ENCODE data around the gene EDAR. TPM values are rescaled to one million over a fixed set of nuclear protein-coding genes. Genes with fewer than 3 reads are reported as not detected.

Gene EDAR
- total and polyA plus RNA-seq, 4 donors: 0.44 to 0.77 (median 0.68) TPM

DNA sequence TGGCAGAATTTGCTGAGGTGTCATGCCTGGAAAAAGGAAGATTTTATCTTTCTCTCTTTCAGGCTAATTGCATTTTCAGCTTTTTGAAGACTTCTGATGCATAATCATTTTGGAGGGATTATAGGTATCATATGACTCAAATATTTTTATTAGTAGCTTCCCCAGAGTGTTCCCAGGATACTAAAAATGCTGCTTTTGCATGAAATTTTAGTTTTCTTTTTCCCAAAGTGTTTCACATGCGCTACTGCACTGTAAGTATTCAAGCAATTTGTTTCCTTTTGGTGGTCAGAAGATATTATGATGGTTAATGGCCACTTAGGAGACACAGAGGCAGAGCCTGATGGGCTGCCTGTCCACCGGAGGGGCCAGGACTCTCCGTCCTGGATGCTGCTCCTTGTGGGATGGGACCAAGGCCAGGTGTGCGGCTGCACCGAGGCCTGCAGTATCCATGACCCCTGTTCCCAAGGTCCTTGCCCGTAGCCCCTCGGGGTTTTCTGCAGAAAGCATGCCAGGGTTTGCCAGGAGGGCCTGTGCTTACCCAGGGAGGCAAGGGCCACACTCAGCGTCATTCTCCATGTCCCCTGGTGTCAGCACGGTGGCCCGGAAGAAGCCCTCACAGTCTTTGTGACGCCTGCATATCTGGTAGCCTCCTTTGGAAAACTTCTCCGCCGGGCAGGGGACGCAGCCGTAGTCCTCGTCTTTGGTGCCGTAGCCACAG lies 60.2 kb downstream of the EDAR start:
- Histone ChIP-seq H3K4me1 (ENCODE audit: control insufficient read depth, insufficient read depth, low read length) (peaks cover 38% of the 10 kb centered on the region), H3K9me3 (ENCODE audit: control insufficient read depth, insufficient read depth, low read length) (no peaks in the 10 kb centered on the region), H3K36me3 (ENCODE audit: control insufficient read depth, insufficient read depth, low read length) (no peaks in the 10 kb centered on the region), H3K4me3 (ENCODE audit: low read depth, low read length) (no peak overlapping the region), H3K27ac (ENCODE audit: low read depth, low read length) (no peak overlapping the region), H3K27me3 (ENCODE audit: control insufficient read depth, insufficient read depth, low read length) (no peaks in the 10 kb centered on the region)
- 90% methylated on average over 16 of the region's 17 CpGs for WGBS (ENCODE audit: insufficient coverage)
- no peak for DNase-seq (ENCODE audit: low read depth in 4 of 6, low spot score in 6 of 6)

DNA sequence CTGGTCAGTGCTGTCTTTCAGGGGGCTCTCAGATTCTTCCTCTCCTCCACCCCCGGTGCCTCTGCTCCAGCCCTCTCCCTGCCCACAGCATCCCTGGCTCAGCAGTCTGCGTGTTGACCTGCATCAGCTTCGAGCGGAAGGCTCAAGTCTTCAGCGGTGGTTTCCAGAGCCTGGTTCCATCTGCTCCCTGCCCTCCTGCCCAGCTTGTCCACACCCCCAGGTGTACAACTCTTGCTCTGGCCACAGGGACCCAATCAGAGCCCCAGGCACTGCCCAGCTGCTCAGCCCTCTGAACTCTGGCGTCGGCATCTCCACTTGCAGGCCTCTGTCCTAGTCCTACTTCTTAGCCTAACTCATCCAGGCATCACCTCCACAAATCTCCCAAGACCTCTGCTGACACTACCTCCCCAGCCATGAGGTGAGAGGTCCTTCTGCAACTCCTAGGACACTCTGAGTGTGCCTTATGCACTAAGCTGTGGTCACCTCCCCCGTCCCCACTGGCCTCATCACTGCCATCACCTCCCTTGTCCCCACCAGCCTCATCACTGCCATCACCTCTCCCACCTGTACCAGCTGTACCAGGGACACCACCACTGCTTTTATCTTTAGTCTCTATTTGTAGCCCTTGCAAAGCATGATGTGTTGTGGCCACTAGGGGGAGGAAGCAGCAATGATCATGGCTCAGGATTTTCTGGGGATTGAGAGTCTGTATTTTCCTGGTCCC lies 60.9 kb downstream of the EDAR start:
- peak in 5 of 6 donors; percentile 43 to 93 (median 64) for DNase-seq (ENCODE audit: low read depth in 4 of 6, low spot score in 6 of 6)
- Histone ChIP-seq H3K9me3 (ENCODE audit: control insufficient read depth, insufficient read depth, low read length) (no peaks in the 10 kb centered on the region), H3K27me3 (ENCODE audit: control insufficient read depth, insufficient read depth, low read length) (no peaks in the 10 kb centered on the region), H3K36me3 (ENCODE audit: control insufficient read depth, insufficient read depth, low read length) (no peaks in the 10 kb centered on the region), H3K4me3 (ENCODE audit: low read depth, low read length) (no peak overlapping the region), H3K4me1 (ENCODE audit: control insufficient read depth, insufficient read depth, low read length) (peaks cover 34% of the 10 kb centered on the region), H3K27ac (ENCODE audit: low read depth, low read length) (no peak overlapping the region)
- WGBS (ENCODE audit: insufficient coverage): 85% methylated on average over 8 of the region's 8 CpGs

DNA sequence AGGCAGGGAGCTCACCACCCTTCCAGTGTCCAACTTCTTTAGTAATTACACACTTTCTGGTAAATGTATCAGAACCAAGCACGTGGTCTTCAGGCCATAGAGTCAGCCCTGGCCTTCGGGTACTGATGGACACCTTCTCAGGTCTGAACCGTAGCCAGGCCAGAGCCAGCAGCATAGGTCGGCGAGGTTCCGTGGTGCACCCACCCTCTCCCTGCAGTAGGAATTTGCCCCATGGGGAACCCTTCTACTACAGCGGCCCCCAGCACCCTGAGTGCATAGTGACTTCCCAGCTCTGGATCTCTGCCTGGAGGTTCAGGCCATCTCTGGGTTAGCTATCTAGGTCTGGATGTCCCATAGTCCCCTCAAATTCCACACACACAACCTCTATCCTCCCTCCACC lies 61.6 kb downstream of the EDAR start:
- WGBS (ENCODE audit: insufficient coverage): 82% methylated on average over 7 of the region's 7 CpGs
- H3K9me3 ChIP-seq (ENCODE audit: control insufficient read depth, insufficient read depth, low read length): no peaks in the 10 kb centered on the region
- H3K27me3 ChIP-seq (ENCODE audit: control insufficient read depth, insufficient read depth, low read length): no peaks in the 10 kb centered on the region
- H3K4me3 ChIP-seq (ENCODE audit: low read depth, low read length): no peak overlapping the region
- DNase-seq (ENCODE audit: low read depth in 4 of 6, low spot score in 6 of 6): no peak
- no peak overlapping the region for H3K27ac ChIP-seq (ENCODE audit: low read depth, low read length)
- H3K36me3 ChIP-seq (ENCODE audit: control insufficient read depth, insufficient read depth, low read length): no peaks in the 10 kb centered on the region
- peaks cover 29% of the 10 kb centered on the region for H3K4me1 ChIP-seq (ENCODE audit: control insufficient read depth, insufficient read depth, low read length)

DNA sequence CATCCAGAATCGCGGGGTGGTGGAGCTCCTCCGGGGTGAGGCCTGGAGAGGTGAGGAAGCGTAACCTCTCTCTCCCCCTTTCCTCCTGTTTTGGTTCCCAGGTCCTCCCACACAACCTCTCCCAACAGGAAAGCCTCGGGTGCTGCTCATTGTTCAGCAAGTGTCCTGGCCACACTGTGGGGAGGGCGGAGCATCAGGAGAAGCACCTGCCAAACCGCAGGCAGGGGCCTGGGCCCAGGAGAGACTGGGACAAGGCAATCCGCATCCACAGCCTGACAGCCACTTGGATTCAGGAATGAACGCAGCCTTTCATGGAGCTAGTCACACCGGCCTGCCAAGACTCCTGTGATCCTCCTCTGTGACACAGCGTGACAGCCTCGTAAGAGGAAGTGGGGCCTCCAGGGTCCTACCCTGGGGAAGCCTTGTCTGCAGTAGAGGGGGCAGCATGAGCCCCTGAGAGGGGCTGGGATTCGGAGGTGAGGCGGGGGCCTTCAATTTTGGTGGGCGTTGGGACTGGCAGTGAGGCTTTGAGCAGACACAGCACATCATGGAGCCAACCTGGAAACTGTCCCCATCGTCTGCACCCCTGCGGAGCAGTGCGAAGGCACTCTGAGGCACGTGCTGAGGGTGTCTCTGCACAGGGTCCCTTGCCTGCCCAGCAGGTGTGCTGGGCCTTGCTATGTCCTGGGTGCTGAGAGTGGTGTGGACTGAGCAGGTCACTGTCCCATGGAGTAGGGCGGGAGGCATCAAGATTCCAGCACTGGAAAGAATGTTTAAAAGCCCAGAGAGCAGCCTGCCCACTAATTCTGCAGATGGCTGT lies 62.2 kb downstream of the EDAR start:
- Histone ChIP-seq H3K4me1 (ENCODE audit: control insufficient read depth, insufficient read depth, low read length) (peaks cover 30% of the 10 kb centered on the region), H3K36me3 (ENCODE audit: control insufficient read depth, insufficient read depth, low read length) (no peaks in the 10 kb centered on the region), H3K9me3 (ENCODE audit: control insufficient read depth, insufficient read depth, low read length) (no peaks in the 10 kb centered on the region), H3K27ac (ENCODE audit: low read depth, low read length) (no peak overlapping the region), H3K27me3 (ENCODE audit: control insufficient read depth, insufficient read depth, low read length) (no peaks in the 10 kb centered on the region), H3K4me3 (ENCODE audit: low read depth, low read length) (no peak overlapping the region)
- no peak for DNase-seq (ENCODE audit: low read depth in 4 of 6, low spot score in 6 of 6)
- whole genome bisulfite sequencing (ENCODE audit: insufficient coverage): 77% methylated on average over 20 of the region's 20 CpGs

DNA sequence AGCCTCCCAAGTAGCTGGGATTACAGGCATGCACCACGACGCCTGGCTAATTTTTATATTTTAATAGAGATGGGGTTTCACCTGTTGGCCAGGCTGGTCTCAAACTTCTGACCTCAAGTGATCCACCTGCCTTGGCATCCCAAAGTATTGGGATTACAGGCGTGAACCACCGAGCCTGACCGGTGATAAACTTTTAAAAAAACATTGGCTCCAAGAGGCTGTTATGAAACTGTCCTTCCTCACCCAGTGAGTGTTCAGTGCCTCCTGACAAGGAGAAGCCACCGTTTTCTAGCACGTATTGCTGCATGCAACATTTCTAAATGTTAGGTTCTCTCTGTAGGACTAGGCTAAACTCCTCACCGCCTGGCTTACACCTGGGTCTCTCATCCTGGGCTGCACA lies 63.3 kb downstream of the EDAR start:
- peaks cover 28% of the 10 kb centered on the region for H3K4me1 ChIP-seq (ENCODE audit: control insufficient read depth, insufficient read depth, low read length)
- no peaks in the 10 kb centered on the region for H3K27me3 ChIP-seq (ENCODE audit: control insufficient read depth, insufficient read depth, low read length)
- no peaks in the 10 kb centered on the region for H3K36me3 ChIP-seq (ENCODE audit: control insufficient read depth, insufficient read depth, low read length)
- no peak overlapping the region for H3K27ac ChIP-seq (ENCODE audit: low read depth, low read length)
- no peaks in the 10 kb centered on the region for H3K9me3 ChIP-seq (ENCODE audit: control insufficient read depth, insufficient read depth, low read length)
- no peak for DNase-seq (ENCODE audit: low read depth in 4 of 6, low spot score in 6 of 6)
- H3K4me3 ChIP-seq (ENCODE audit: low read depth, low read length): no peak overlapping the region
- WGBS (ENCODE audit: insufficient coverage): 97% methylated on average over 8 of the region's 8 CpGs

DNA sequence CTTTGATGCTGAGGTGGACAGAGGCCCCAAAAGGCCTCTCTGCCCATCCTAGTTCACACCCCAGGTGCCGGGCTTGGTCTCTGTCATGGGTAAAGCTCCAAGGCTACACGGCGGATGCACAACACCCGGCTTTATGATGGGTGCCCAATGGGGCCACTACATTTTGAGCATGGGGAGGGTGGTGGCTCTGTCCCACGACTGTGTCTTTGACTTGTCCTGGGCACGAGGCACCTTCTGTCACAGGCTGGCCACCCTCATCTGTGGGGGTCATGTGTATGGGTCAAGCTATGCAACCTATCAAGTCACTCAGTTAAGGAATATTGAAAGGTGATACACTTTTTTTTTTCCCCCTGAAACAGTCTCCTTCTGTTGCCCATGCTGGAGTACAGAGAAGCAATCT lies 63.7 kb downstream of the EDAR start:
- Histone ChIP-seq H3K27ac (ENCODE audit: low read depth, low read length) (no peak overlapping the region), H3K4me1 (ENCODE audit: control insufficient read depth, insufficient read depth, low read length) (peaks cover 28% of the 10 kb centered on the region)
- WGBS (ENCODE audit: insufficient coverage): 98% methylated on average over 5 of the region's 6 CpGs

DNA sequence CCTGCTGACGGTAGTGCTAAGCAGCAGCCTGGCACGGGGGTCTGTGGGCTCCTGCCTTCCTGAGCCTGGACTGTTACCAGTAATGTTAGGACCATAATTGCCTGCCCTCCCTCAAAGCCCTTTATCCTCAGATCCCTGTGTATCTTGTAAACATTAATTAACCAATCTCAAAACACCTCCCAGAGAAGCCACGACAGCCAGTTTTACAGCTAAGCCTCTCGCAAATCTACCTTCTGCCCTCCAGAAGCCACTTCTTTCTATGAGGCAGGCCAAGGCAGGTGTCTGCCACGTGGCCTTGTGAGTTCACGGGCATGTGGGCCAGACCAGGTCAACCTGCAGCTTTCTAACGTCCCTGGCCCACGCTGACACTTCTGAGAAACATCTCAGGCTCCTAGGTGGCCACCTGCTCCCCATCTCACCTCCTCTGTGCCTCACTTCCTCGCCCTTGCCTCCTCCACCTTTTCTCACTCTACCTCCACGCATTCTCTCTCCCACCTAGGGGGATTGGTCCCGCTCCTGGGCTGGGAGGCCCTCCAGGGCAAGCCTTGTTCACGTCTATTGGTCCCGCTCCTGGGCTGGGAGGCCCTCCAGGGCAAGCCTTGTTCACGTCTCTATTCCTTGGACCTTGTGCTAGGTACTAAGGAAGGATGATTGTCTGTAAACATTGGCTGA lies 64.3 kb downstream of the EDAR start:
- H3K4me1 ChIP-seq (ENCODE audit: control insufficient read depth, insufficient read depth, low read length): peaks cover 30% of the 10 kb centered on the region
- no peaks in the 10 kb centered on the region for H3K36me3 ChIP-seq (ENCODE audit: control insufficient read depth, insufficient read depth, low read length)
- 79% methylated on average over 14 of the region's 14 CpGs for WGBS (ENCODE audit: insufficient coverage)
- H3K4me3 ChIP-seq (ENCODE audit: low read depth, low read length): no peak overlapping the region
- no peaks in the 10 kb centered on the region for H3K27me3 ChIP-seq (ENCODE audit: control insufficient read depth, insufficient read depth, low read length)
- no peak overlapping the region for H3K27ac ChIP-seq (ENCODE audit: low read depth, low read length)
- no peak for DNase-seq (ENCODE audit: low read depth in 4 of 6, low spot score in 6 of 6)
- no peaks in the 10 kb centered on the region for H3K9me3 ChIP-seq (ENCODE audit: control insufficient read depth, insufficient read depth, low read length)

More for the DNA sequence above, 63.7 kb downstream of the EDAR start:
- no peaks in the 10 kb centered on the region for H3K9me3 ChIP-seq (ENCODE audit: control insufficient read depth, insufficient read depth, low read length)
- no peak overlapping the region for H3K4me3 ChIP-seq (ENCODE audit: low read depth, low read length)
- no peaks in the 10 kb centered on the region for H3K36me3 ChIP-seq (ENCODE audit: control insufficient read depth, insufficient read depth, low read length)
- DNase-seq (ENCODE audit: low read depth in 4 of 6, low spot score in 6 of 6): no peak
- no peaks in the 10 kb centered on the region for H3K27me3 ChIP-seq (ENCODE audit: control insufficient read depth, insufficient read depth, low read length)

DNA sequence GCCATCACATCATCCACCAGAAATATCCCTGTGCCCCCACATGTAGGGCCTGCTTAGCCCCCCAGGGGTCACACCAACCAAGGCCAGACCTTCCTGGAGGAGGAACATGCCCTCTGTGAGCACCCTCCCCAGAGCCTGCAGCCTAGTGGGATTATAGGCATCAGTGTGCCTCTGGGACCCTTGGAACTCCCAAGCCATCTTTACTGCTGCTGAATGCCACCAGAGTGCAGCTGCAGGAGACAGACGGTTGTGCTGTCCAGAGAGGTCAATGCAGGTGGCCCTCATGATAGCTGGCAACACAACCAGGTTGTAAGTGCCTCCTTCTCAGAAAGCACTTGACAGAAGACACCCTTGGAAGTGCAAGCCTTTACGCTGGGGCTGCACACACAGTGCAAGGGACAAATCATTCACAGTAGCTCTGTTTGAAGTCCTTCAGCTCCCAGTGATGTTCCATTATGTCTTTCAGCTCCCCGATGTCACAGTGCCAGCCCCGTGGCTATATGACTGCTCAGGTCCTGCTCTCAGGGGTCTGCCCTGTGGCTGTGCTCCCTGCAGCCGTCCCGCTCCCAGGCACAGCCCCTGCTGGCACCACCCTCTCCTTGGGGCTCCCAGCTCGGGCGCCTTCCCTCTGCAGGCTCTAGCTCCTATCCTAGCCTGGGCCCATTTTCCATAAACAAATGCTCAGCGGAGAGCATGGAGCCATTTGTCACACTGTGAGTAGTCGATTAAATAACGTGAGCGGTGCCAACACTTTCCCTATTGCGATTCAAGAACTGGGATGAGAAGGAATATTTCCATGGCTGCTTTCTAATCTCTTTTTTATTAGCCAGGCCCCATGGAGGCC lies 65.1 kb downstream of the EDAR start:
- WGBS (ENCODE audit: insufficient coverage): 49% methylated on average over 13 of the region's 13 CpGs
- H3K4me1 ChIP-seq (ENCODE audit: control insufficient read depth, insufficient read depth, low read length): peaks cover 24% of the 10 kb centered on the region
- H3K36me3 ChIP-seq (ENCODE audit: control insufficient read depth, insufficient read depth, low read length): no peaks in the 10 kb centered on the region
- no peak overlapping the region for H3K27ac ChIP-seq (ENCODE audit: low read depth, low read length)
- H3K9me3 ChIP-seq (ENCODE audit: control insufficient read depth, insufficient read depth, low read length): no peaks in the 10 kb centered on the region
- H3K27me3 ChIP-seq (ENCODE audit: control insufficient read depth, insufficient read depth, low read length): no peaks in the 10 kb centered on the region
- no peak overlapping the region for H3K4me3 ChIP-seq (ENCODE audit: low read depth, low read length)
- peak in 3 of 6 donors; percentile 28 to 86 (median 54) for DNase-seq (ENCODE audit: low read depth in 4 of 6, low spot score in 6 of 6)
